Activated gamma-delta T cell (primary cell): ENCODE measurements around the gene COL16A1.

Experiments used
- DNase-seq: peaks from one replicate; lab custom pipeline; 2025; lab: John Stamatoyannopoulos, UW

The COL16A1 gene

GRCh38 chr1:31706384-31707058 lies 2.7 kb upstream of the COL16A1 start:
- DNase-seq, result no peak

GRCh38 chr1:31705080-31705866 lies 1.5 kb upstream of the COL16A1 start:
- peak; percentile 40 for DNase-seq

DNA sequence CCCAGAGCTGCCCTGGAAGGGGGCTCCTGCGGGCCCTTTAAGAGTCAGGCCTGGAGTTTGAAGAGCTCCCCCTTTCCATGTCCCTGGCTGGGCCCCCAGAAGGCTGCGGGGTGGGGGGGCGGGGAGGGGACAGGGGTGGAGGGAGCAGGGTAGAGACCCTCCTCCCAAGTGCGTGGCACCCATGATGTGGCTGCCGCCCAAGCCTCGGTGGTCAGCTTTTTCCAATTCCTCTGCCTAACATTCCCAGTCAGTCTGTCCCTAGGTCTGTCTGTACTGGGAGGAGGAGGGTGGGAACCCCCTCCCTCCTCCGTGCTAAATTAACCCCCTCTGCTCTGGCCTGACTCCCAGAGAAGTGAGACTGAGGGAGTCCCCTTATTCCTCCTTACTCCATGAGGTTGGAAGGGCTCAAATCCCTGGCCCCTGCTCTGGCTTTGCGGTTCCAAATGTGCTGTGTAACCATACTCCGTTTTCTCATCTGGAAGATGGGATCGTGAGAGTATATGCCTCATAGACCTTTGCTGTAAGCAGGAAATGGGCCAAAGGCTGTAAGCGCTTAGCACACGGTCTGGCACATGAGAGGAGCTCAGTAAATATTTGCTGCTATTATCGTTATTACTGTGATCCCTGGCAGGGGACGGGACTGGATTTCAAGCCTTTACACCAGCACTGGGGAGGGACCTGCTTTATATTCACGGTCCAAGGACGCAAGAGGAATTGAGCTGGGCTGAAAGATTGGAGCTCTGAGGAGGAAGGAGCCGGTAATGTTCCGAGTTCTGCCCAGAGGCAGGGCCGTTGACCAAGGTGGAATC lies 658 bp upstream of the COL16A1 start:
- DNase-seq, result no peak

DNA sequence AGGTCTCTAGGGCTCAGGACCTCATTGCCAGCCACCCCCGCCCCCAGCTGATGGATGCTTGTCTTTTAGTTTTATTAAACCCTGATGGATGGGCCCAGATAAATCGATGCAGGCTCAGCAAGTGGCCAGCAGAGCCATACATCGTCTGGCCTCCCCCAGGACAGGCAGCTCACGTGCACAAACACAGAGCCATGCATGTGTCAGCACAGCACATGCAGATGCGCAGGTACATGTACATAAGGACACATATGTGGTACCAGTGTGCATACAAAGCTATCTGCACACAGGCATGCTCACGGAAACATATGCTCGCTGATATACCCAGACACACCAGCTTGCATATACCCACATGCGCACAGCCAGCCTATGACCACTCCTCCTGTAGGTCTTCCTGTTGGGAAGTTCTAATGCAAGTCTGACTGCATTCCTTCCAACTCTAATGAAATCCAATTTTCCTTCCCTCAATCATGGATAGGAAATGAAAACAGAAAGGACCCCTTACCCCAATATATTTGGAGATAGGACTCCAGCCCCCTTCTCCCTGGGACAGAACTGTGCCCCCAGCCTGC lies 897 bp downstream of the COL16A1 start:
- no peak for DNase-seq

DNA sequence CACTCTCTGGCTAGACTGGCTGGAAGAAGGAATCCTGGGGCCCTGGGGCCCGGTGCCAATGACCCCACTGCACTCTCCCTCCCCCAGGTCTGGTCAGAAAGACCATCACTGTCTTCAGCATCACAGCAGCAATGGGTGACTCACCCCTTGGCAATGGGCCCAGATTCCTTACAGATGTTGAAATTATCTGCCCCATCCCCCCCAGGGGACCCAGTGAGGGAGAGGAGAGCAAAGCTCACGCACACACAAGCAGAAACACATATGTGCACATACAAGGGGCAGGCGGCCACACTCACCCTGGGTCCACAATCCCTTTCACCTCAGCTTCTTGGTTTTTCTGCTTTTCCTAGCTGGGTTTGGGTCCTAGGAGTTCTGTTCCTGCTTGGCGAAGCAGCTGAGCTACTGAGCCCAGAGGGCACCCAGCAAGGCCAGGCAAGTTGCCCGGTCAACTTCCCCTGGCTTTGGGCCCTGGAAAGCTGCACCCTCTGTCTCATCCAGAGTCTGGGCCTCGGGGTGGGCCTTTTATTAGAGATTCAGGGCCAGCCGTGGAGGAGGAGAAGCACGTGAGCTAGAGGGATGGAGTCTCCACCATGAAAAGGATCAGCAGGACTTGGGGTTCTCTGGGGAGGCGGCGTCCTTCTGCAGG lies 2.6 kb downstream of the COL16A1 start:
- DNase-seq, result no peak

DNA sequence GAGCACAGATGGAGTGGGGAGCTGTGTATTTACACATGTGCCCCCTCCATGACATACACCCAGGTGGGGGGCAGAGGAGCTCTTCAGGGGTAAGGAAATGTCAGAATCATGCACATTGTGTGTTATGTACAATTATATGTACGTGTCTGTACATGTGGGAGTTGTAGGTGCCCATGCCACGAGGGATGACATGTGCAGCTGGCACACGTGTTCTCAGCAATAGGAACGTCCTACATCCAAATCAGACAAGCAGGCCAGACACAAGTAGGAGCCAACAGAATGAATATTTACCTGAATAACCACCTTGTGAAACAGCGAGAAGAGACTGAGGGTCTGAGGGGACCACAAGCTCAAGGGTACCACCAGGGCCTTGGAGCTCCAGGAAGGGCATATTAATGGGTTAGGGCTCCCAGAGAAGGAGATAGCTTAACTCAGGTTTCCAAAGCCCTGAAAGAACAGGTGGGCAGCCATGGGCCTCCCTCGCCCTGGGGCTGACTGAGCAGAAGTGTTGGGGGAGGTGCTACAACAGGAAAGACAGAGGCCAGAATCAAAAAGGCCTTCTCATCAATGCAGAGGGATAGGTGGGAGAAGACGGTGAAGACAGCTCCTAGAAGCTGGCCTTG lies 3.2 kb downstream of the COL16A1 start:
- DNase-seq, result no peak

DNA sequence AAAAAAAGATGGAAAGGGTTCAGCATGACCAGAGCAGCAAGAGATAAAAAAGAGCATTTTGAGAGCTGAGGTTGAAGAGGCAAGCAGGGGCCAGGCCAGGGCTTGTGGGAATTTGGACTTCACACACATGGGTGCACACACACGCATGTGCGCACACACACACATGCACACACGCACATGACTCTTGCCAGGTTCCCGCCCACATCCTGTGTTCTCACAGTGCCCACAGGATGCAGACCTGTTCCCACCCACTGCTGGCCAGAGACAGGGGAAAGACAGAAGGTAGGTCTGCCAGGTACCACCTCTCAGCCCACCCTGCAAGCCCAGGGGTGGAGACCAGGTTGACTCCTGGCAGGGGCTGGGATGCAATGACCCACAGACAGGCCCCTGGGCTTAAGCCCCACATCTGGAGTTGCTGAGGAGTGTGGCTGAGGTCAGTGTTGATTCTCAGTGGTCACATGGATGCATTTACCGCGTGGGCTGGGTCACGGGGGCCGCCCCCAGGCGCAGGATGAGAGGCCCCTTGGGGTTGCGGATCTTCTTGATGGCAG lies 4.4 kb downstream of the COL16A1 start:
- DNase-seq, result no peak

DNA sequence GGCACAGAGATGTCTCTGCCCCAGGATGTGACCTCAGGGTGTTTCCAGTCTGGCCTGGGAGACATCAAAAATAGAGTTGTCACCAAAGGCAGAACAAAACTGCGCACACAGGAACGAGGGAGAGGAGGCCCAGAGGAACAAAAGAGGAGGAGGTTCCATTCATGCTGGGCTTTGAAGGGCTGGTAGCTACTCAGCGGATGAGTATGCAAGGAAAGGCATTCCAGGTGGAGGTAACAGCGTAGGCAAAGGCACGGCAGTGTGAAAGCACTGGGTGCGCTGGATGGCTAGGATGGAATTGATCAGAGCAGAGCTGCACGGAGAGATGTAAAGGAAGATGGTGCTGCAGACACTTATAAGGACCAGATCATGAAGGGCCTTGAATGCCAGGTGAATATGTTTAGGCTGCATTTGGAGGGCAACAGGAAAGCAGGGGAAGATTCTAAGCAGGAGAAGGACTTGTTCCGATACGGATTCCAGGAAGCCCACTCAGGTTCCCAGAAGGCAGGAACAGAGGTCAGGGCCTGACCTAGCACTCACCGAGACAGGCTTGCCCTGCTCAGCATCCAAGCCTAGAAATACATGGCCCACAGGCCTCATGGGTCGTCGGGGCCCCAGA lies 6.3 kb downstream of the COL16A1 start:
- no peak for DNase-seq

DNA sequence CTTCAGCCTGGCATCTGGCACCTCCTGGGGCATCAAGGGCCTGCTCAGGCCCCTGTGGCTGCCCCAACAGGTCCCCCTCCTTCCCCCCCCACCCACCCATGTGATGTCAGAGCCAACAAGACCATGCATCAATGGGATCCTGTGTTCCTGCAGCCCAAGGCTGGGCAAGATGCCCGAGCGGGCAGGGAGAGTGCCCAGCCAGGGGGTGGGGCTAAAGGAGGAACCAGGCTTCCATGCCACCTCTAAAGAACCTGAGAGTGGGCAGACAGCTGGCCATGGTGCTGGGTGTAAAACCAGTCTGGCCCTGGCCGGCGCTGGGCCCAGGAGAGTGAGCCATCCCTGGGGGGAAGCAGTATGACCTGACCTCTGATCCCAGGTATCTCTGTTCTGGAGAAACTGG lies 7.6 kb downstream of the COL16A1 start:
- DNase-seq, result no peak

DNA sequence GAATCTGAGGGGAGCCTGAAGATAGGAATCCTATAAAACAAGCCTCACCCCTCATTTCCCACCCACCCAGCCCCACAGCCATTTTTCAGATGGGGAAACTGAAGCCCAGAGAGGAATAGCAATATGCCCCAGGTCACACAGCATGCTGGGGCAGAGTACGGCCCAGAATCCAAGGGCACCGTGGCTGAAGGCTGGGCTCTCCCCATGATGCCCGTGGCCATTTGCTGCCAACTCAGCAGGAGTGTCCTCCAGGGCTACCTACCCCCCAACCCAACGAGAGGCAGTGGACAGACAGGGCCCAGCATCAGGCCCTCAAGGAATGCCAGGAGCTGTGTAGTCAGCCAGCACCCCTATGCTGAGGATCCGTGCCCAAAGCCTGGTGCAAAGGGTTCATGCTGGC lies 8.5 kb downstream of the COL16A1 start:
- DNase-seq, result no peak

GRCh38 chr1:31694964-31695313 lies 8.9 kb downstream of the COL16A1 start:
- DNase-seq, result no peak

GRCh38 chr1:31694069-31694963 lies 9.5 kb downstream of the COL16A1 start:
- no peak for DNase-seq

GRCh38 chr1:31693231-31693630 lies 10.6 kb downstream of the COL16A1 start:
- no peak for DNase-seq

DNA sequence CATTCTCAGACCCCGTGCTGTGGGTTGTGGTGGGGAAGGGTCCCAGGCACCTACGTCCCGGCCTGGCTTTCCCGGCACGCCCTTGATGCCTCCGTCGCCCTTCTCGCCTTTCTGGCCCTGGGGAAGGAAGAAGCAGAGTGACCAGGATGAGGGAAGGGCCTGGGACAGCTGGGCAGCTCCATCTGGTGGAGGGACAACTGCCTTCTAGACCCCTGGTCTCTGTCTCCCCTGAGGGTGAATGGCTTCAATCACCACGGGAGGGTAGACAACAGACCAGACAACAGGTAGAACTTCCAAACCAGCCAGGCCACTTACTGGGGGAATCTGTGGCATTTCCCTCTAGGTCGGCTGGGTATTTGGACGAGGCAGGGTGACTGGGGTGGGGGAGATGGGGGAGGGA lies 11.9 kb downstream of the COL16A1 start:
- no peak for DNase-seq

DNA sequence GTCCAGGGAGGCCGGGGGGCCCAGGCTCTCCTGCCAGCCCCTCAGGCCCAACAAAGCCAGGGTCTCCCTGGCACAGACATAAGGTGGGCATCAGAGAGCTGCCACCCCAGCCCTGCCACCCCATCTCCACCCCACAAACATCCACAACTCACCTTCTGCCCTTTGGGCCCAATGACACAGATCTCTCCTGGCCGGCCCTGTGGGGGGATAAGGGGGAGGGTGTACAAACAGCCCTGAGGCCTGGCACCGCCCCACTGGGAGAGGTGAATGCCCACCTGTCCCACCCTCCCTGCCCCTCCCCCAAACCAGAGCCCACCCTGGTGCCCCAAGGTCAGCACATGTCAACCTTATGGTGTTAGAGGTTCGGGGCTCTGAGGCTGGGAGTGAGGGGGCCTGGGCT lies 12.4 kb downstream of the COL16A1 start:
- no peak for DNase-seq

- no peak for DNase-seq
These were observed 12.9 kb downstream of the COL16A1 start for GRCh38 chr1:31690921-31691320.

- DNase-seq, result no peak
These were observed 14.0 kb downstream of the COL16A1 start for GRCh38 chr1:31689854-31690253.

- DNase-seq, result no peak
These were observed 14.4 kb downstream of the COL16A1 start for GRCh38 chr1:31689379-31689778.

GRCh38 chr1:31688233-31688918 lies 15.4 kb downstream of the COL16A1 start:
- no peak for DNase-seq
